HepG2 (cell line): ENCODE results near the gene ESYT1. TPM values are rescaled to one million over a fixed set of nuclear protein-coding genes. Genes with fewer than 3 reads are reported as not detected.
A peak's percentile ranks its signal among the peaks of the same experiment; 100 is the strongest.

Experiments used
- CBX2 ChIP-seq, 2 experiments: fragments of 200-600 bp in 1 of 2; sonication (generic); formaldehyde crosslinking in 1 of 2; IDR thresholded peaks; 2 replicates each; pipeline versions ENCODE4 v1.7.0 to v1.8.1; 2018 to 2022; ENCODE audit warnings: low read depth in 2 of 2, low read length in 1 of 2, mild to moderate bottlenecking in 1 of 2, missing genetic modification reagents in 1 of 2
- CC2D1A ChIP-seq: sonication (generic); formaldehyde crosslinking; IDR thresholded peaks from 2 replicates; pipeline ENCODE4 v1.8.1; 2023; ENCODE audit warnings: mild to moderate bottlenecking, missing genetic modification reagents
- CENPX ChIP-seq: sonication (generic); formaldehyde crosslinking; IDR thresholded peaks from 2 replicates; pipeline ENCODE4 v1.9.0; 2021; ENCODE audit warnings: mild to moderate bottlenecking, missing genetic modification reagents, moderate library complexity
- IKZF1 ChIP-seq: fragments of 450-650 bp; IDR thresholded peaks from 2 replicates; pipeline ENCODE4 v1.7.1; 2016
- MIXL1 ChIP-seq: IDR thresholded peaks from 2 replicates; pipeline ENCODE4 v1.6.1; 2016
- MTA3 ChIP-seq: sonication (generic); formaldehyde crosslinking; IDR thresholded peaks from 2 replicates; pipeline ENCODE4 v1.4.0; 2020; ENCODE audit warnings: missing genetic modification reagents
- NCOA5 ChIP-seq: sonication (generic); formaldehyde crosslinking; IDR thresholded peaks from 2 replicates; pipeline ENCODE4 v1.4.0; 2020; ENCODE audit warnings: missing genetic modification reagents
- NR2F1 ChIP-seq, 2 experiments: fragments of 450-650 bp in 1 of 2; formaldehyde crosslinking in 1 of 2; IDR thresholded peaks; 2 replicates each; pipeline versions ENCODE4 v1.5.0 to v1.6.1; 2016 to 2020; ENCODE audit warnings: mild to moderate bottlenecking in 1 of 2, missing compliant biosample characterization in 1 of 2, missing genetic modification reagents in 1 of 2, moderate library complexity in 1 of 2
- REPIN1 ChIP-seq: sonication (generic); formaldehyde crosslinking; IDR thresholded peaks from 2 replicates; pipeline ENCODE4 v1.8.0; 2022; ENCODE audit warnings: missing genetic modification reagents, low read depth, mild to moderate bottlenecking, borderline replicate concordance
- SP4 ChIP-seq: sonication (generic); formaldehyde crosslinking; IDR thresholded peaks from 2 replicates; pipeline ENCODE4 v1.8.1; 2023; ENCODE audit warnings: mild to moderate bottlenecking, missing genetic modification reagents
- TARDBP ChIP-seq: sonication (generic); formaldehyde crosslinking; IDR thresholded peaks from 2 replicates; pipeline ENCODE4 v1.8.0; 2022; ENCODE audit warnings: mild to moderate bottlenecking, missing genetic modification reagents
- TBL1XR1 ChIP-seq: fragments of 150-350 bp; IDR thresholded peaks from 2 replicates; pipeline ENCODE4 v1.6.1; 2014; ENCODE audit warnings: borderline replicate concordance, low read length; ENCODE audit not compliant: partially characterized antibody
- ZNF260 ChIP-seq: sonication (generic); formaldehyde crosslinking; IDR thresholded peaks from 2 replicates; pipeline ENCODE4 v1.4.0; 2020; ENCODE audit warnings: missing genetic modification reagents, low read depth, mild to moderate bottlenecking, borderline replicate concordance
- ZNF546 ChIP-seq: sonication (generic); formaldehyde crosslinking; conservative IDR thresholded peaks from 2 replicates; pipeline ENCODE4 v1.8.1; 2023; ENCODE audit warnings: mild to moderate bottlenecking, missing genetic modification reagents
- ZNF720 ChIP-seq: sonication (generic); formaldehyde crosslinking; IDR thresholded peaks from 2 replicates; pipeline ENCODE4 v1.4.0; 2020; ENCODE audit warnings: missing genetic modification reagents
- ZNF775 ChIP-seq: sonication (generic); formaldehyde crosslinking; IDR thresholded peaks from 2 replicates; pipeline ENCODE4 v1.4.0; 2020; ENCODE audit warnings: missing genetic modification reagents, mild to moderate bottlenecking, moderate library complexity, borderline replicate concordance
- polyA plus RNA-seq, 8 experiments: library from polyadenylated mRNA; depleted of rRNA in 3 of 8; stranded (reverse) in 7 of 8; unstranded in 1 of 8; fragments of >200 nt; fragmentation: Illumina TruSeq in 4 of 8; extraction: Trizol in 4 of 8; gene quantifications; 2 replicates each; pipeline versions ENCODE4 v1.2.1 to v1.2.3, GENCODE V29; 2011 to 2016; ENCODE audit warnings: low read depth in 4 of 8, missing spikeins in 1 of 8, mixed read lengths in 1 of 8; ENCODE audit not compliant: insufficient read depth in 1 of 8
- total RNA-seq, 5 experiments: library from RNA; depleted of rRNA; stranded (reverse); fragments of >200 nt; fragmentation: Illumina TruSeq; extraction: Trizol; gene quantifications; 2 replicates each; pipeline ENCODE4 v1.2.3, GENCODE V29; 2016; ENCODE audit warnings: low read depth in 1 of 5
- TF ChIP-seq, protein P1 (sequence below): sonication (generic); formaldehyde crosslinking; IDR thresholded peaks from 2 replicates; pipeline ENCODE4 v1.4.0; 2020; ENCODE audit warnings: mild to moderate bottlenecking, missing genetic modification reagents
- TF ChIP-seq, protein P2 (sequence below): sonication (generic); formaldehyde crosslinking; IDR thresholded peaks from 2 replicates; pipeline ENCODE4 v1.4.0; 2020; ENCODE audit warnings: mild to moderate bottlenecking, missing genetic modification reagents
- TF ChIP-seq, protein P3 (sequence below): sonication (generic); formaldehyde crosslinking; IDR thresholded peaks from 2 replicates; pipeline ENCODE4 v1.5.1; 2020; ENCODE audit warnings: missing genetic modification reagents, mild to moderate bottlenecking, borderline replicate concordance
- TF ChIP-seq, protein P4 (sequence below): sonication (generic); formaldehyde crosslinking; IDR thresholded peaks from 2 replicates; pipeline ENCODE4 v1.4.0; 2020; ENCODE audit warnings: mild to moderate bottlenecking, missing genetic modification reagents
- TF ChIP-seq, protein P5 (sequence below): sonication (generic); formaldehyde crosslinking; IDR thresholded peaks from 2 replicates; pipeline ENCODE4 v1.5.1; 2020; ENCODE audit warnings: missing genetic modification reagents, mild to moderate bottlenecking, borderline replicate concordance

ESYT1 gene
- total and polyA plus RNA-seq, 2 of the 13 experiments (the other 11 are each of a cell fraction or from before 2014, with no cell fraction given) = 66.9 to 71.0 TPM

DNA sequence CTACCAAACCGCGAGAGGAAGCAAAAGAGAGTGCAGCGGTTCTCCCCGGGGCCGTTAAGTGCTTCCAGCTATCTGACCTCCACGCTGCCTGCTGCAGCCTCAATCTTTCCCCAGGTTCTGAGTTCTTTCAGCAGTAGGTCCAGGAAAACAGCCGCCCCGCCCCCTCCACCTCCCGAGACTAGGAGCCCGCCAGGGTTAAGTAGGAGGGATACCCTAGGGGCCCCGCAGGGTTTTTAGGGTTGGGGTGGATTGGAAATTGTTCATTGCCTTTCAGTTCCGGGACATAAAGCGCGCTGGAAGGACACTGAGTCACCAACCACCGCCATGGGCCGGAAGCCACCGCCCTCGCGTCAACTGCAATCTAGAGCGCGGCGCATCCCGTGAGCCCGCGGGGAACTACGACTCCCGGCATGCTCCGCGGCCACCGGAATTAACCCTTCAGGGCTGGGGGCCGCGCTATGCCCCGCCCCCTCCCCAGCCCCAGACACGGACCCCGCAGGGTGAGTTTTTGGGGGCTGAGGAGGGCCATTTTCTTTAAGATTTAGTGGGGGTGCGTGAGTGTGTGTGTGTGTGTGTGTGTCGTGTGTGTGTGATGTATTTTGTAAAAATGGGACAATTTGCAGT, 24.2 kb downstream of the ESYT1 start, which contains the start of gene MYL6B (continued):
- TF ChIP-seq ZNF775 = no peak
- TF ChIP-seq, protein P1, sequence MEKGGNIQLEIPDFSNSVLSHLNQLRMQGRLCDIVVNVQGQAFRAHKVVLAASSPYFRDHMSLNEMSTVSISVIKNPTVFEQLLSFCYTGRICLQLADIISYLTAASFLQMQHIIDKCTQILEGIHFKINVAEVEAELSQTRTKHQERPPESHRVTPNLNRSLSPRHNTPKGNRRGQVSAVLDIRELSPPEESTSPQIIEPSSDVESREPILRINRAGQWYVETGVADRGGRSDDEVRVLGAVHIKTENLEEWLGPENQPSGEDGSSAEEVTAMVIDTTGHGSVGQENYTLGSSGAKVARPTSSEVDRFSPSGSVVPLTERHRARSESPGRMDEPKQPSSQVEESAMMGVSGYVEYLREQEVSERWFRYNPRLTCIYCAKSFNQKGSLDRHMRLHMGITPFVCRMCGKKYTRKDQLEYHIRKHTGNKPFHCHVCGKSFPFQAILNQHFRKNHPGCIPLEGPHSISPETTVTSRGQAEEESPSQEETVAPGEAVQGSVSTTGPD (CRISPR knock-in tag) = no peak
- no peak for TF ChIP-seq MTA3 (CRISPR knock-in tag)
- TF ChIP-seq REPIN1 (CRISPR knock-in tag) = no peak; the same call in 1 of the 2 replicates
- TF ChIP-seq, protein P2, sequence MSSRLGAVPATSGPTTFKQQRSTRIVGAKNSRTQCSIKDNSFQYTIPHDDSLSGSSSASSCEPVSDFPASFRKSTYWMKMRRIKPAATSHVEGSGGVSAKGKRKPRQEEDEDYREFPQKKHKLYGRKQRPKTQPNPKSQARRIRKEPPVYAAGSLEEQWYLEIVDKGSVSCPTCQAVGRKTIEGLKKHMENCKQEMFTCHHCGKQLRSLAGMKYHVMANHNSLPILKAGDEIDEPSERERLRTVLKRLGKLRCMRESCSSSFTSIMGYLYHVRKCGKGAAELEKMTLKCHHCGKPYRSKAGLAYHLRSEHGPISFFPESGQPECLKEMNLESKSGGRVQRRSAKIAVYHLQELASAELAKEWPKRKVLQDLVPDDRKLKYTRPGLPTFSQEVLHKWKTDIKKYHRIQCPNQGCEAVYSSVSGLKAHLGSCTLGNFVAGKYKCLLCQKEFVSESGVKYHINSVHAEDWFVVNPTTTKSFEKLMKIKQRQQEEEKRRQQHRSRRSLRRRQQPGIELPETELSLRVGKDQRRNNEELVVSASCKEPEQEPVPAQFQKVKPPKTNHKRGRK (CRISPR knock-in tag) = no peak
- peak; percentile 64; the same call in 1 of the 2 replicates for TF ChIP-seq SP4
- TF ChIP-seq IKZF1 = no peak
- TF ChIP-seq ZNF720 (CRISPR knock-in tag) = no peak
- TF ChIP-seq NCOA5 (CRISPR knock-in tag) = no peak
- TF ChIP-seq CENPX (CRISPR knock-in tag) = no peak
- TF ChIP-seq, protein P3, sequence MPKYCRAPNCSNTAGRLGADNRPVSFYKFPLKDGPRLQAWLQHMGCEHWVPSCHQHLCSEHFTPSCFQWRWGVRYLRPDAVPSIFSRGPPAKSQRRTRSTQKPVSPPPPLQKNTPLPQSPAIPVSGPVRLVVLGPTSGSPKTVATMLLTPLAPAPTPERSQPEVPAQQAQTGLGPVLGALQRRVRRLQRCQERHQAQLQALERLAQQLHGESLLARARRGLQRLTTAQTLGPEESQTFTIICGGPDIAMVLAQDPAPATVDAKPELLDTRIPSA = no peak
- no peak for TF ChIP-seq TBL1XR1
- TF ChIP-seq TARDBP (CRISPR knock-in tag) = peak; percentile 59; the same call in 1 of the 2 replicates
- no peak for TF ChIP-seq CC2D1A (CRISPR knock-in tag)
- no peak for TF ChIP-seq ZNF260 (CRISPR knock-in tag)
- TF ChIP-seq, protein P4, sequence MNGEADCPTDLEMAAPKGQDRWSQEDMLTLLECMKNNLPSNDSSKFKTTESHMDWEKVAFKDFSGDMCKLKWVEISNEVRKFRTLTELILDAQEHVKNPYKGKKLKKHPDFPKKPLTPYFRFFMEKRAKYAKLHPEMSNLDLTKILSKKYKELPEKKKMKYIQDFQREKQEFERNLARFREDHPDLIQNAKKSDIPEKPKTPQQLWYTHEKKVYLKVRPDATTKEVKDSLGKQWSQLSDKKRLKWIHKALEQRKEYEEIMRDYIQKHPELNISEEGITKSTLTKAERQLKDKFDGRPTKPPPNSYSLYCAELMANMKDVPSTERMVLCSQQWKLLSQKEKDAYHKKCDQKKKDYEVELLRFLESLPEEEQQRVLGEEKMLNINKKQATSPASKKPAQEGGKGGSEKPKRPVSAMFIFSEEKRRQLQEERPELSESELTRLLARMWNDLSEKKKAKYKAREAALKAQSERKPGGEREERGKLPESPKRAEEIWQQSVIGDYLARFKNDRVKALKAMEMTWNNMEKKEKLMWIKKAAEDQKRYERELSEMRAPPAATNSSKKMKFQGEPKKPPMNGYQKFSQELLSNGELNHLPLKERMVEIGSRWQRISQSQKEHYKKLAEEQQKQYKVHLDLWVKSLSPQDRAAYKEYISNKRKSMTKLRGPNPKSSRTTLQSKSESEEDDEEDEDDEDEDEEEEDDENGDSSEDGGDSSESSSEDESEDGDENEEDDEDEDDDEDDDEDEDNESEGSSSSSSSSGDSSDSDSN (CRISPR knock-in tag) = peak; percentile 23; the same call in 1 of the 2 replicates
- TF ChIP-seq ZNF546 = no peak
- TF ChIP-seq, protein P5, sequence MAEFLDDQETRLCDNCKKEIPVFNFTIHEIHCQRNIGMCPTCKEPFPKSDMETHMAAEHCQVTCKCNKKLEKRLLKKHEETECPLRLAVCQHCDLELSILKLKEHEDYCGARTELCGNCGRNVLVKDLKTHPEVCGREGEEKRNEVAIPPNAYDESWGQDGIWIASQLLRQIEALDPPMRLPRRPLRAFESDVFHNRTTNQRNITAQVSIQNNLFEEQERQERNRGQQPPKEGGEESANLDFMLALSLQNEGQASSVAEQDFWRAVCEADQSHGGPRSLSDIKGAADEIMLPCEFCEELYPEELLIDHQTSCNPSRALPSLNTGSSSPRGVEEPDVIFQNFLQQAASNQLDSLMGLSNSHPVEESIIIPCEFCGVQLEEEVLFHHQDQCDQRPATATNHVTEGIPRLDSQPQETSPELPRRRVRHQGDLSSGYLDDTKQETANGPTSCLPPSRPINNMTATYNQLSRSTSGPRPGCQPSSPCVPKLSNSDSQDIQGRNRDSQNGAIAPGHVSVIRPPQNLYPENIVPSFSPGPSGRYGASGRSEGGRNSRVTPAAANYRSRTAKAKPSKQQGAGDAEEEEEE (CRISPR knock-in tag) = no peak
- no peak for TF ChIP-seq CBX2 (IDR thresholded peaks at IDR 0.05; ENCODE audit: low read depth, low read length)
- TF ChIP-seq CBX2 (CRISPR knock-in tag; IDR thresholded peaks at IDR 0.05; ENCODE audit: low read depth) = no peak
- no peak for TF ChIP-seq NR2F1 (CRISPR knock-in tag; IDR thresholded peaks at IDR 0.05)
- no peak for TF ChIP-seq MIXL1 (CRISPR knock-in tag)
